HepG2 (cell line): ENCODE data around the gene PRTN3. TPM values are rescaled to one million over a fixed set of nuclear protein-coding genes. Genes with fewer than 3 reads are reported as not detected.

Experiments used
- ATAC-seq: fragments of 200-7000 bp; cut with Tn5 transposase; 3 replicates; pipeline ENCODE4 v1.9.1; 2020; ENCODE audit warnings: mild to moderate bottlenecking, moderate library complexity
- BruUV-seq: library from RNA; stranded (reverse); fragments of 400-500 nt; replicated peaks from 2 replicates; lab custom pipeline; 2021; lab: Mats Ljungman, UMichigan
- CTCF ChIA-PET: fragments of 300-600 bp; formaldehyde crosslinking; extraction: SDS; loops from one replicate; lab custom pipeline; 2021; ENCODE audit warnings: low total read pairs, inconsistent platforms, low intra/inter-chr PET ratio; lab: Yijun Ruan, JAX
- POLR2A ChIA-PET: fragments of 350-600 bp; sonication (Branson Sonifier 250); formaldehyde crosslinking; loops from one replicate; lab custom pipeline; 2020; ENCODE audit warnings: antibody characterized with exemption, inconsistent platforms; lab: Yijun Ruan, JAX
- DNase-seq: peaks from one replicate; pipeline ENCODE4 v3.0.0-alpha.2; 2015; ENCODE audit warnings: low spot score
- FAIRE-seq: peaks from 3 replicates; lab custom pipeline; 2011; peaks lifted over from hg19 to GRCh38; lab: Jason Lieb, UNC
- H2AFZ ChIP-seq: one replicate; pipeline ENCODE4 v1.6.1; 2011; ENCODE audit warnings: low read length, inconsistent platforms
- H3K27ac ChIP-seq: fragments of 300-600 bp; 3 replicates; pipeline ENCODE4 v1.8.0; 2011; ENCODE audit warnings: mixed run types, mild to moderate bottlenecking, mixed read lengths, low read length, inconsistent platforms; ENCODE audit not compliant: insufficient read depth; ENCODE audit errors: extremely low read length
- H3K27me3 ChIP-seq, 2 experiments: fragments of 200-600 bp in 1 of 2; 2 replicates in 1 of 2; 3 replicates in 1 of 2; pipeline versions ENCODE4 v1.6.0 to v1.8.0; 2011; ENCODE audit warnings: low read length in 2 of 2, mild to moderate bottlenecking in 2 of 2, moderate library complexity in 2 of 2, inconsistent platforms in 1 of 2; ENCODE audit not compliant: insufficient read depth in 2 of 2, control insufficient read depth in 1 of 2
- H3K36me3 ChIP-seq, 2 experiments: fragments of 200-600 bp in 1 of 2; replicated peaks in 1 of 2; 2 replicates in 1 of 2; 3 replicates in 1 of 2; pipeline versions ENCODE4 v1.5.1 to v1.8.0; 2011; ENCODE audit warnings: low read length in 2 of 2, inconsistent platforms in 1 of 2; ENCODE audit not compliant: insufficient read depth in 2 of 2, control insufficient read depth in 1 of 2
- H3K4me1 ChIP-seq: 2 replicates; pipeline ENCODE4 v1.5.1; 2012; ENCODE audit warnings: low read length, inconsistent platforms; ENCODE audit not compliant: insufficient read depth
- H3K4me2 ChIP-seq: 2 replicates; pipeline ENCODE4 v1.6.0; 2011; ENCODE audit warnings: low read depth, low read length, inconsistent platforms
- H3K4me3 ChIP-seq, 3 experiments: fragments of 200-600 bp in 1 of 3; sonication (generic), shearing (Covaris generic) in 1 of 3; replicated peaks in 1 of 3; 2 replicates each; pipeline ENCODE4 v1.5.1; 2011 to 2016; ENCODE audit warnings: low read length in 3 of 3, inconsistent platforms in 2 of 3, low read depth in 2 of 3, mild to moderate bottlenecking in 2 of 3, control low read depth in 1 of 3, mixed read lengths in 1 of 3; ENCODE audit not compliant: insufficient read depth in 1 of 3
- H3K79me2 ChIP-seq: one replicate; pipeline ENCODE4 v1.6.1; 2011; ENCODE audit warnings: low read length, inconsistent platforms; ENCODE audit not compliant: insufficient read depth
- H3K9ac ChIP-seq: 2 replicates; pipeline ENCODE4 v1.6.0; 2011; ENCODE audit warnings: mild to moderate bottlenecking, low read depth, low read length, inconsistent platforms; ENCODE audit not compliant: insufficient read depth
- H3K9me3 ChIP-seq: 2 replicates; pipeline ENCODE4 v1.5.1; 2012; ENCODE audit warnings: mild to moderate bottlenecking, low read length
- H4K20me1 ChIP-seq: 2 replicates; pipeline ENCODE4 v1.6.0; 2011; ENCODE audit warnings: inconsistent platforms, mild to moderate bottlenecking, low read length, moderate library complexity; ENCODE audit not compliant: insufficient read depth
- CBX5 ChIP-seq: sonication (generic); formaldehyde crosslinking; IDR thresholded peaks from 2 replicates; pipeline ENCODE4 v1.4.0; 2020; ENCODE audit warnings: missing genetic modification reagents, borderline replicate concordance
- ETV5 ChIP-seq: IDR thresholded peaks from 2 replicates; pipeline ENCODE4 v1.6.1; 2018; ENCODE audit warnings: missing biosample characterization, missing genetic modification reagents, inconsistent platforms, borderline replicate concordance
- EZH2 ChIP-seq: conservative IDR thresholded peaks from 2 replicates; pipeline ENCODE4 v1.6.1; 2012; ENCODE audit warnings: mild to moderate bottlenecking, low read depth, low read length, moderate library complexity
- GATAD2A ChIP-seq: IDR thresholded peaks from 2 replicates; pipeline ENCODE4 v1.6.1; 2016
- HIVEP1 ChIP-seq: sonication (generic); formaldehyde crosslinking; IDR thresholded peaks from 2 replicates; pipeline ENCODE4 v1.4.0; 2020; ENCODE audit warnings: mild to moderate bottlenecking, missing genetic modification reagents
- IKZF5 ChIP-seq: IDR thresholded peaks from 2 replicates; pipeline ENCODE4 v1.6.1; 2018; ENCODE audit warnings: missing genetic modification reagents, mild to moderate bottlenecking, missing compliant biosample characterization
- KAT2B ChIP-seq: fragments of 150-350 bp; IDR thresholded peaks from 2 replicates; pipeline ENCODE4 v1.6.1; 2014; ENCODE audit warnings: low read depth, low read length, borderline replicate concordance
- KLF6 ChIP-seq: IDR thresholded peaks from 2 replicates; pipeline ENCODE4 v1.8.0; 2016; ENCODE audit warnings: missing biosample characterization, missing genetic modification reagents
- RAD51 ChIP-seq: fragments of 450-650 bp; IDR thresholded peaks from 2 replicates; pipeline ENCODE4 v1.6.1; 2016; ENCODE audit warnings: borderline replicate concordance
- SIN3A ChIP-seq: IDR thresholded peaks from 2 replicates; pipeline ENCODE4 v1.6.1; 2011; ENCODE audit warnings: low read depth, mild to moderate bottlenecking, control low read depth, low read length, borderline replicate concordance
- THAP8 ChIP-seq: sonication (generic); formaldehyde crosslinking; IDR thresholded peaks from 2 replicates; pipeline ENCODE4 v1.5.1; 2020; ENCODE audit warnings: missing genetic modification reagents, mild to moderate bottlenecking, borderline replicate concordance
- ZC3H13 ChIP-seq: sonication (generic); formaldehyde crosslinking; IDR thresholded peaks from 2 replicates; pipeline ENCODE4 v1.8.1; 2023; ENCODE audit warnings: mild to moderate bottlenecking, missing genetic modification reagents, moderate library complexity
- ZC3H4 ChIP-seq: sonication (generic); formaldehyde crosslinking; IDR thresholded peaks from 2 replicates; pipeline ENCODE4 v1.4.0; 2020; ENCODE audit warnings: missing genetic modification reagents, borderline replicate concordance
- ZFP90 ChIP-seq: sonication (generic); formaldehyde crosslinking; IDR thresholded peaks from 2 replicates; pipeline ENCODE4 v1.8.0; 2022; ENCODE audit warnings: missing genetic modification reagents, mild to moderate bottlenecking, inconsistent platforms, borderline replicate concordance
- ZMYM3 ChIP-seq: sonication (generic); formaldehyde crosslinking; IDR thresholded peaks from 2 replicates; pipeline ENCODE4 v1.5.1; 2020; ENCODE audit warnings: mild to moderate bottlenecking, missing genetic modification reagents
- ZNF230 ChIP-seq: sonication (generic); formaldehyde crosslinking; IDR thresholded peaks from 2 replicates; pipeline ENCODE4 v1.4.0; 2020; ENCODE audit warnings: mild to moderate bottlenecking, missing genetic modification reagents
- ZNF281 ChIP-seq: sonication (generic); formaldehyde crosslinking; IDR thresholded peaks from 2 replicates; pipeline ENCODE4 v1.4.0; 2020; ENCODE audit warnings: missing genetic modification reagents, borderline replicate concordance
- ZNF607 ChIP-seq: sonication (generic); formaldehyde crosslinking; IDR thresholded peaks from 2 replicates; pipeline ENCODE4 v1.5.1; 2020; ENCODE audit warnings: missing genetic modification reagents, mild to moderate bottlenecking, borderline replicate concordance
- ZNF768 ChIP-seq: sonication (generic); formaldehyde crosslinking; IDR thresholded peaks from 2 replicates; pipeline ENCODE4 v1.4.0; 2020; ENCODE audit warnings: missing genetic modification reagents
- ZSCAN31 ChIP-seq: sonication (generic); formaldehyde crosslinking; IDR thresholded peaks from 2 replicates; pipeline ENCODE4 v1.5.0; 2020; ENCODE audit warnings: low read depth, mild to moderate bottlenecking, missing genetic modification reagents
- WGBS: methylation state at CpG from one replicate; pipeline ENCODE4 v1.1.6; 2017; ENCODE audit warnings: low lambda C conversion rate; 5-methylcytosine and 5-hydroxymethylcytosine counted together
- in situ Hi-C: cut with HindIII; loops from 2 replicates; pipeline ENCODE4 v1.10.0; 2017; ENCODE audit warnings: low pct_unique_long_range_greater_than_20kb; ENCODE audit not compliant: extremely low pct_ligation_motif_present
- intact Hi-C: fragments of 100-400 bp; cut with micrococcal nuclease; formaldehyde crosslinking; loops from one replicate; pipeline ENCODE4 v1.10.0; 2022; ENCODE audit not compliant: unreplicated experiment
- polyA plus RNA-seq, 8 experiments: library from polyadenylated mRNA; depleted of rRNA in 3 of 8; stranded (reverse) in 7 of 8; unstranded in 1 of 8; fragments of >200 nt; fragmentation: Illumina TruSeq in 4 of 8; extraction: Trizol in 4 of 8; gene quantifications; 2 replicates each; pipeline versions ENCODE4 v1.2.1 to v1.2.3, GENCODE V29; 2011 to 2016; ENCODE audit warnings: low read depth in 4 of 8, missing spikeins in 1 of 8, mixed read lengths in 1 of 8; ENCODE audit not compliant: insufficient read depth in 1 of 8
- total RNA-seq, 5 experiments: library from RNA; depleted of rRNA; stranded (reverse); fragments of >200 nt; fragmentation: Illumina TruSeq; extraction: Trizol; gene quantifications; 2 replicates each; pipeline ENCODE4 v1.2.3, GENCODE V29; 2016; ENCODE audit warnings: low read depth in 1 of 5

Gene PRTN3
- total and polyA plus RNA-seq, 2 of the 13 experiments (the other 11 are each of a cell fraction or from before 2014, with no cell fraction given), result not detected

- Histone ChIP-seq H3K9ac (no peak overlapping the region), H3K9me3 (no peaks in the 10 kb centered on the region), H3K4me2 (peak overlapping the region; percentile 42), H3K4me1 (peaks cover 27% of the 10 kb centered on the region), H3K27me3 (peaks cover 13 to 47% of the 10 kb centered on the region in 2 experiments), H3K36me3 (no peaks in the 10 kb centered on the region), H3K4me3 (peak overlapping the region in 1 of 3 experiments; percentile 33; a peak in 1 of 6 replicates), H3K27ac (no peak overlapping the region), H4K20me1 (no peaks in the 10 kb centered on the region), H3K79me2 (no peaks in the 10 kb centered on the region), H2AFZ (no peak overlapping the region)
- CTCF ChIA-PET, result no interaction called here
- FAIRE-seq (no peak), DNase-seq (no peak), ATAC-seq (peak; percentile 29)
- BruUV-seq, result no TSS peak
- intact Hi-C loops, result no loop called here
- in situ Hi-C loops, result no loop called here
- POLR2A ChIA-PET, result interaction anchor here (1.0 kb wide), 1 partner anchor 33 kb away, joined by 3 read pairs; no protein-coding TSS in a partner anchor
- 1% methylated on average over 8 of the region's 38 CpGs for WGBS
- no peak for TF ChIP-seq ZNF230
- TF ChIP-seq ZMYM3 (CRISPR knock-in tag), result peak; percentile 76
- no peak for TF ChIP-seq ZNF607 (CRISPR knock-in tag)
- TF ChIP-seq IKZF5 (CRISPR knock-in tag), result no peak
- TF ChIP-seq THAP8 (CRISPR knock-in tag), result no peak
- TF ChIP-seq ZNF281, result peak; percentile 41; the same call in 1 of the 2 replicates
- TF ChIP-seq ZFP90 (CRISPR knock-in tag), result no peak
- no peak for TF ChIP-seq KAT2B
- no peak for TF ChIP-seq RAD51
- no peak for TF ChIP-seq CBX5 (CRISPR knock-in tag)
- TF ChIP-seq ZNF768, result peak; percentile 99
- no peak for TF ChIP-seq KLF6 (CRISPR knock-in tag)
- TF ChIP-seq ZSCAN31, result no peak
- TF ChIP-seq SIN3A, result no peak
- TF ChIP-seq ZC3H13, result no peak
- TF ChIP-seq HIVEP1 (CRISPR knock-in tag), result no peak
- no peak for TF ChIP-seq ZC3H4
- no peak for TF ChIP-seq ETV5 (CRISPR knock-in tag)
- TF ChIP-seq GATAD2A (CRISPR knock-in tag), result no peak
- peak; percentile 82 for TF ChIP-seq EZH2
These were observed 9.1 kb upstream of the PRTN3 start for GRCh38 chr19:831407-832369.
